HL-60/S4 (cell line): ENCODE data around the gene ATP2B2.

Experiments used
- in situ Hi-C: fragments of 300-500 bp; cut with MboI; formaldehyde crosslinking; loops from 2 replicates; pipeline ENCODE4 v1.14.3; 2022; ENCODE audit warnings: low sequenced_read_pairs

The ATP2B2 gene

DNA sequence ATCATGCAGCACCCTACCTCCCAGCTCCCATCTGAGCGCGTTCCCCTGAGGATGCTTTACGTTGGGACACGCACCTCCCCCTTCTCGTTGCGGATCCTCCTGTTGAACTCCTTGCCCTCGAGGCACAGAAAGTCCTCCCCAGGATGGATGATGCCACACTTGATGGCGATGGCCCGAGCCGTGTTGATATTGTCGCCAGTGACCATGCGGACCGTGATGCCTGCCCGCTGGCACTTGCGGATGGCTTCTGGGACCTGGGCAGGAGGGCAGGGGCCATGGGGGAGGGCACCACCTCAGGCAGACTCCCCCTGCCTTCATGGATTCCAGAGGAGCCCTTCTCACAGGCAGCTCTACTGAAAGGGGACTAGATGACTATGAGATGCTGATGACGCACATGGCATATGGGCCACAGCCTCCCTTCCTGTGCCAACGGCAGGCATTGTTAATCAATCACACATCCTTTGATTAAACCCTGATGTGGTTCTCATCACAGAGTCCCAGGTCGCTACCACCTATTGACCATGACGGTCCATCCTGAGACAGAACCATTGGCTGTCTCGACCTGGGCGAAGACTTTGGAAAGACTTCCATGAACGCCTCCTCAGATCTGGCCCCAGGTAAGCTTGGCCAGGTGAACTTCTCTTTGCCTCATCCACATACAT is 154.9 kb downstream of the ATP2B2 start:
- in situ Hi-C loops, result no loop called here

- in situ Hi-C loops, result loop anchor here (25.0 kb wide), 2 partner anchors 388 to 838 kb away; no protein-coding TSS in a partner anchor
Observed at GRCh38 chr3:10349801-10350200, 155.6 kb downstream of the ATP2B2 start.

GRCh38 chr3:10348404-10348721 is 157.0 kb downstream of the ATP2B2 start:
- in situ Hi-C loops, result loop anchor here (25.0 kb wide), 2 partner anchors 389 to 836 kb away; no protein-coding TSS in a partner anchor

GRCh38 chr3:10347648-10348403 is 157.6 kb downstream of the ATP2B2 start:
- in situ Hi-C loops, result loop anchor here (25.0 kb wide), 2 partner anchors 389 to 836 kb away; no protein-coding TSS in a partner anchor

- in situ Hi-C loops, result loop anchor here (25.0 kb wide), 2 partner anchors 391 to 834 kb away; no protein-coding TSS in a partner anchor
Observed at GRCh38 chr3:10345911-10346310, 159.5 kb downstream of the ATP2B2 start.

DNA sequence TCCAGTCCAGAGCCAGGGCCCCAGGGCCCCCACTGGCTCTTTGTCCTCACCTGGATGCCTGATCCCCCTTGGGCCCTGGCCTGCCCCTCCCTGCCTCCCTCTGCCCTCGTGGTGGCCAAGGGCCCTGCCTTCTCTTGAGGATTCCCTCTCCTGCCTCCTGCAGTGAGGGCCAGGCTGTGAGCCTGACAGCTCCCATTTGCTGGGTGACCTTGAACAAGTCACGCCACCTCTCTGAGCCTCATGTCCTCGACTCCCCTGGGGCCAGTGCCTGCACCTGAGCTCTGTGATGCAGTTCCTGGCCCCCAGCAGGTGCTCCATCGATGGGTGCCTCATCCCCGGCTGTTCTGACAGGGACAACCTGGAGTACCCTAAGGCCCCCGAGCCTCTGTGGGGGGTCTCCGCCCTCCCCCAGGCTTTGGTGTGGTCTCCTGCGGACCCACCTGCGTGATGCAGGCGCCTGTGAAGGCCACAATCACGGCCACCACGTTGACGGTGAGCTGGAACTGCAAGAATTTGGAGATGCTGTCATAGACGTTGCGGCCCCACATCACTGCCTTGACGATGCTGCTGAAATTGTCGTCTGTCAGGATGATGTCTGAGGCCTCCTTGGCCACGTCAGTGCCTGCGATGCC is 160.3 kb downstream of the ATP2B2 start:
- in situ Hi-C loops, result loop anchor here (25.0 kb wide), 2 partner anchors 392 to 833 kb away; no protein-coding TSS in a partner anchor

- in situ Hi-C loops, result loop anchor here (25.0 kb wide), 2 partner anchors 393 to 832 kb away; no protein-coding TSS in a partner anchor
Observed at GRCh38 chr3:10344147-10344943, 161.0 kb downstream of the ATP2B2 start.

- in situ Hi-C loops, result loop anchor here (25.0 kb wide), 2 partner anchors 394 to 831 kb away; no protein-coding TSS in a partner anchor
Observed at GRCh38 chr3:10343526-10343925, 161.9 kb downstream of the ATP2B2 start.

DNA sequence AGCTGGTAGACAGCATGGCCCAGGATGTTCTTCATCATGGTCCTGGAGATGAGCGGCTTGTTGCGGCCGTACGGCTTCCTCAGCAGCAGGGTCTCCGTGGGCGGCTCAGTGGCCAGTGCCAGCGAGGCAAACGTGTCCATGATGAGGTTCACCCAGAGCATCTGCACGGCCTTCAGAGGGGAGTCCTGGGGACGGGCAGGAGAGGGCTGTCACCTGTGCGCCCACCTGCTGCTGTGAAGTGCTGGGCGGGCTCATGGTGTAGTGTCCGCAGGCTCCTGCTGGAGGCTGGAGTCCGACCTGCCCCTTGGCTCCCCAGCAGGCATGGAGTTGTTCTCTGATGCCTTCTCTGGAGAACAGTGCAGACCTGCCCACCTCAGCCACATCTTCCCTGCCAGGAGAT is 162.6 kb downstream of the ATP2B2 start:
- in situ Hi-C loops, result loop anchor here (25.0 kb wide), 2 partner anchors 395 to 830 kb away; no protein-coding TSS in a partner anchor

GRCh38 chr3:10341901-10342398 is 163.4 kb downstream of the ATP2B2 start:
- in situ Hi-C loops, result loop anchor here (25.0 kb wide), 2 partner anchors 395 to 830 kb away; no protein-coding TSS in a partner anchor

DNA sequence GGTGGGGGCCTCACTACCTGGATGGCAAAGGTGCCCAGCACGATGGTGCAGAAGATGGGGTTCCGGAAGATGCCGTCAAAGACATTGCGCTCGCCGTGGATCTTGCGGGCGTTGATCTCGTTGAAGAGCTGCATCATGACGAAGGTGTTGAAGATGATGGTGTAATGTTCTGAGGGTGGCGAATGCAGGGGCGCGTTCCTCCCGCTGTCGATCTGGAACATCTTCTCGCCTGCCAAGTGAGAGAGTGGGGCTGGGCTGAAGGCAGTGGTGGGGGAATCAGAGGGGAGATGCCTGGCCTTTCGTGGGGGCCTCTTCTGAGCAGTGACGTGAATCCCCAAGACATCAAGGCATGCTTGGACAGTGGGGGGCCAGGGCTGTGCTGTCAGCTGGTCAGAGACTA is 164.9 kb downstream of the ATP2B2 start:
- in situ Hi-C loops, result loop anchor here (25.0 kb wide), 2 partner anchors 397 to 828 kb away; no protein-coding TSS in a partner anchor

DNA sequence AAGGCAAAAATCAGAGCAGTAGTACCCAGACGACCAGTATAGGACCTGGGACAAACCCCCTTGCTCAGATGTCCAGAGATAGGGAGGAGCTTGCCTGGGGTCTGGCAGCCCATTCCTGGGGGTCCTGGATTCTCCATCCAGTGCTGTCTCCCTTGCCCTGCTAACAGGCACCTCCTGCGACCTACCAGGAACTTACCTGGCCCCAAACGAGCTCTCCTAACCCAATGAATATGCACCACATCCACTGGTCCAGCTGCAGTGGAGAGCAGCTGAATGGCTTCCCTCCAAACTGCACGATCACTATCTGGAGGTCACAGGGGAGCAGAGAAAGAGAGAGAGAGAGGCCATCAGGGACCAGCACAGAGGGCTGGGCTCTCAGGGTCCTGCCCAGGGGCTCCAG is 165.3 kb downstream of the ATP2B2 start:
- in situ Hi-C loops, result loop anchor here (25.0 kb wide), 2 partner anchors 397 to 828 kb away; no protein-coding TSS in a partner anchor

GRCh38 chr3:10339376-10339955 is 165.9 kb downstream of the ATP2B2 start:
- in situ Hi-C loops, result loop anchor here (25.0 kb wide), 2 partner anchors 398 to 827 kb away; no protein-coding TSS in a partner anchor

- in situ Hi-C loops, result loop anchor here (25.0 kb wide), 2 partner anchors 399 to 826 kb away; no protein-coding TSS in a partner anchor
Observed at GRCh38 chr3:10338591-10339353, 166.6 kb downstream of the ATP2B2 start.

DNA sequence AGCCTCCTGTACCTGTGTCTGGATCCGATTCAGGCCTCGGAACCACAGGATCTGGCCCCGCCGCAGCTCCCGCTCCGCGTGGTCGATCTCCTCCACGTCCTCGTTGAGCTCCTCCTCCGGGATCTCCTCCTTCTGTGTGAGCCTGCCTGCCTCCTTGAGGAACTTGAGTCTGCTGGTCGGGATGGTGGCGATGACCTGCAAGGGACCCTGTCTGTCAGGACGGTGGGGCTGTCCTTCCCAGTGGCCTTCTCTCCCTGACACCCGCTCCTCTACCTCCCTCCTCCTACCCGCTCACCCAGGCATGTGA is 167.3 kb downstream of the ATP2B2 start:
- in situ Hi-C loops, result loop anchor here (25.0 kb wide), 2 partner anchors 399 to 826 kb away; no protein-coding TSS in a partner anchor

GRCh38 chr3:10337323-10338163 is 167.8 kb downstream of the ATP2B2 start:
- in situ Hi-C loops, result loop anchor here (25.0 kb wide), 2 partner anchors 400 to 825 kb away; no protein-coding TSS in a partner anchor

GRCh38 chr3:10336761-10337160 is 168.6 kb downstream of the ATP2B2 start:
- in situ Hi-C loops, result loop anchor here (25.0 kb wide), 2 partner anchors 401 to 824 kb away; no protein-coding TSS in a partner anchor
